ENCODE data around the gene GAREM1.

DNA sequence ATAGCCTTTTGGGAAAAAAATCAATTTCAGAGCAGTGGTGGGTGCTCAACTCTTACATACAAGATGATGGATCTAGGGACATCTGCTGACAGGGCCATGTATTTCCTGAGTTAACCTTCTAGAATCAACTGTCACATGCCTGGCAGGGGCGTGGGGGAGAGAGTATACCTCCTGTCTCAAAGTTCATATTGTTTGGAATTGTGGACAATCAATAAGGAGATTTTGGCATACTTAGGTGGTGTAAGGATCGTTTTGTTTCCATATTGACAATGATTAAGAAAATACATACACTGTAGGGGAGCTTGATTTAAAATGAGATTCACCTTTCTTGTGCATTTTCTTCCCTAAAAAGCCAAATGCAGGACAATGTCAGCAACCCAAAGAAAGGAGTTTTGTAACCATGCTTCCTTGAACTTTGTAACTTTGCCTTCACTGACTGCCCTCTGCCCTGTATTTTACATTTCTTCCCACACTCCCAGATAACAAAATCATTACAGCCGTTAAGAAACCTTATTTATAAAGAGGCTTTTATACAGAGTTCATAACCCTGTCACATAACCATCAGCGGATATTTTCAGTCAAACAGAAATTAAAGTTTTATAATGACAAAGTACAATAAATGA lies 192.4 kb downstream of the GAREM1 start:
- TF ChIP-seq CTCF (IDR thresholded peaks at IDR 0.05) (no peak), JUN (CRISPR knock-in tag; IDR thresholded peaks at IDR 0.05) (no peak), FOXJ3 (CRISPR knock-in tag; IDR thresholded peaks at IDR 0.05; ENCODE audit: borderline replicate concordance) (no peak), ESRRA (CRISPR knock-in tag; IDR thresholded peaks at IDR 0.05; ENCODE audit: borderline replicate concordance) (no peak)
- TF ChIP-seq, protein P1, sequence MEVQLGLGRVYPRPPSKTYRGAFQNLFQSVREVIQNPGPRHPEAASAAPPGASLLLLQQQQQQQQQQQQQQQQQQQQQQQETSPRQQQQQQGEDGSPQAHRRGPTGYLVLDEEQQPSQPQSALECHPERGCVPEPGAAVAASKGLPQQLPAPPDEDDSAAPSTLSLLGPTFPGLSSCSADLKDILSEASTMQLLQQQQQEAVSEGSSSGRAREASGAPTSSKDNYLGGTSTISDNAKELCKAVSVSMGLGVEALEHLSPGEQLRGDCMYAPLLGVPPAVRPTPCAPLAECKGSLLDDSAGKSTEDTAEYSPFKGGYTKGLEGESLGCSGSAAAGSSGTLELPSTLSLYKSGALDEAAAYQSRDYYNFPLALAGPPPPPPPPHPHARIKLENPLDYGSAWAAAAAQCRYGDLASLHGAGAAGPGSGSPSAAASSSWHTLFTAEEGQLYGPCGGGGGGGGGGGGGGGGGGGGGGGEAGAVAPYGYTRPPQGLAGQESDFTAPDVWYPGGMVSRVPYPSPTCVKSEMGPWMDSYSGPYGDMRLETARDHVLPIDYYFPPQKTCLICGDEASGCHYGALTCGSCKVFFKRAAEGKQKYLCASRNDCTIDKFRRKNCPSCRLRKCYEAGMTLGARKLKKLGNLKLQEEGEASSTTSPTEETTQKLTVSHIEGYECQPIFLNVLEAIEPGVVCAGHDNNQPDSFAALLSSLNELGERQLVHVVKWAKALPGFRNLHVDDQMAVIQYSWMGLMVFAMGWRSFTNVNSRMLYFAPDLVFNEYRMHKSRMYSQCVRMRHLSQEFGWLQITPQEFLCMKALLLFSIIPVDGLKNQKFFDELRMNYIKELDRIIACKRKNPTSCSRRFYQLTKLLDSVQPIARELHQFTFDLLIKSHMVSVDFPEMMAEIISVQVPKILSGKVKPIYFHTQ (CRISPR knock-in tag; IDR thresholded peaks at IDR 0.05) = no peak
